GM12873 (cell line): ENCODE data around the gene TMEM183A.

ENCODE experiments used
- TF ChIP-seq, protein P1 (sequence below): IDR thresholded peaks from 2 replicates; pipeline ENCODE4 v1.5.1; 2012; ENCODE audit warnings: low read depth, mild to moderate bottlenecking, moderate library complexity, low read length, control low read depth; ENCODE audit not compliant: insufficient read depth; ENCODE audit errors: missing control alignments

Gene TMEM183A

GRCh38 chr1:203045821-203046594 lies 38.8 kb downstream of the TMEM183A start:
- TF ChIP-seq, protein P1, sequence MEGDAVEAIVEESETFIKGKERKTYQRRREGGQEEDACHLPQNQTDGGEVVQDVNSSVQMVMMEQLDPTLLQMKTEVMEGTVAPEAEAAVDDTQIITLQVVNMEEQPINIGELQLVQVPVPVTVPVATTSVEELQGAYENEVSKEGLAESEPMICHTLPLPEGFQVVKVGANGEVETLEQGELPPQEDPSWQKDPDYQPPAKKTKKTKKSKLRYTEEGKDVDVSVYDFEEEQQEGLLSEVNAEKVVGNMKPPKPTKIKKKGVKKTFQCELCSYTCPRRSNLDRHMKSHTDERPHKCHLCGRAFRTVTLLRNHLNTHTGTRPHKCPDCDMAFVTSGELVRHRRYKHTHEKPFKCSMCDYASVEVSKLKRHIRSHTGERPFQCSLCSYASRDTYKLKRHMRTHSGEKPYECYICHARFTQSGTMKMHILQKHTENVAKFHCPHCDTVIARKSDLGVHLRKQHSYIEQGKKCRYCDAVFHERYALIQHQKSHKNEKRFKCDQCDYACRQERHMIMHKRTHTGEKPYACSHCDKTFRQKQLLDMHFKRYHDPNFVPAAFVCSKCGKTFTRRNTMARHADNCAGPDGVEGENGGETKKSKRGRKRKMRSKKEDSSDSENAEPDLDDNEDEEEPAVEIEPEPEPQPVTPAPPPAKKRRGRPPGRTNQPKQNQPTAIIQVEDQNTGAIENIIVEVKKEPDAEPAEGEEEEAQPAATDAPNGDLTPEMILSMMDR: no peak

GRCh38 chr1:203046984-203047630 lies 39.9 kb downstream of the TMEM183A start:
- TF ChIP-seq, protein P1: no peak

GRCh38 chr1:203048086-203048485 lies 40.9 kb downstream of the TMEM183A start:
- TF ChIP-seq, protein P1: no peak

GRCh38 chr1:203048555-203049051 lies 41.4 kb downstream of the TMEM183A start:
- TF ChIP-seq, protein P1: no peak

GRCh38 chr1:203049077-203049476 lies 41.9 kb downstream of the TMEM183A start:
- TF ChIP-seq, protein P1: no peak

GRCh38 chr1:203049576-203050180 lies 42.5 kb downstream of the TMEM183A start:
- TF ChIP-seq, protein P1: no peak

DNA sequence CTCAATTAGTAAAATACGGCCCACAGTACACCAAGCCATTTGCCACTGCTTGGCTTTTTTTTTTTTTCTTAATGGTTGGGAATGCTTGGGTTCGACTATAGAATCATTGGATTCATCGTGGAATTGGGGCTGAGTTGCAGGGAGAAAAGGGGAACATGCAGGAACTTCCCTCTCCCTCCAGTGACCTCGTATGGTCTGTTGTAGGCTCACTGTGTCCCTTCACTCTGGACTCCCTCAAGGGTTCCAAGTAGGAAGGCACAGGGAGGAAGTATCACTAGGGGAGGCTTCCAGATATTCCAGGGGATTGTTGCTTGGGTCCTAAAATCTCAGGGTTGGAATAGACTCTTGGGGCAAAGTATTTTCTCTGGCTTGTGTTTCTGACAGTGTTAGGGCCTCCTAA lies 43.7 kb downstream of the TMEM183A start:
- TF ChIP-seq, protein P1: no peak
